SK-N-SH (cell line): ENCODE data around the gene PDE10A.

Source experiments
- CTCF ChIP-seq: fragments of 200-600 bp; sonication (generic); IDR thresholded peaks from 2 replicates; pipeline ENCODE4 v1.6.1; 2017; ENCODE audit warnings: antibody characterized with exemption, mild to moderate bottlenecking, moderate library complexity
- EP300 ChIP-seq, 2 experiments: IDR thresholded peaks; 2 replicates each; pipeline versions ENCODE4 v1.4.0 to v1.6.1; 2012; ENCODE audit warnings: borderline replicate concordance in 1 of 2, low read depth in 1 of 2, low read length in 1 of 2
- EZH2phosphoT487 ChIP-seq: fragments of 200-600 bp; sonication (generic); IDR thresholded peaks from 2 replicates; pipeline ENCODE4 v1.6.1; 2017; ENCODE audit warnings: low read depth, mixed run types, mild to moderate bottlenecking, antibody characterized with exemption, moderate library complexity, borderline replicate concordance
- JUND ChIP-seq: IDR thresholded peaks from 2 replicates; pipeline ENCODE4 v1.4.0; 2012
- NFIC ChIP-seq: IDR thresholded peaks from 2 replicates; pipeline ENCODE4 v1.4.0; 2012; ENCODE audit warnings: borderline replicate concordance
- REST ChIP-seq: IDR thresholded peaks from 2 replicates; pipeline ENCODE4 v1.6.1; 2012; ENCODE audit warnings: mild to moderate bottlenecking, low read depth, low read length, moderate library complexity
- RFX5 ChIP-seq: IDR thresholded peaks from 2 replicates; pipeline ENCODE4 v1.6.1; 2012; ENCODE audit warnings: mild to moderate bottlenecking, improper control_type of control experiment, low read length
- USF2 ChIP-seq: fragments of 150-350 bp; IDR thresholded peaks from 2 replicates; pipeline ENCODE4 v1.6.1; 2017; ENCODE audit warnings: antibody characterized with exemption, low read length, low read depth, borderline replicate concordance

- no peak for TF ChIP-seq EZH2phosphoT487
- no peak for TF ChIP-seq JUND
- TF ChIP-seq REST: no peak
- TF ChIP-seq USF2: no peak
- TF ChIP-seq RFX5: no peak
- TF ChIP-seq CTCF: no peak
- no peak for TF ChIP-seq EP300 (IDR thresholded peaks at IDR 0.05; ENCODE audit: borderline replicate concordance in 1 of 2, low read depth in 1 of 2, low read length in 1 of 2)
- TF ChIP-seq NFIC: no peak
These were observed 297.7 kb downstream of the PDE10A start for GRCh38 chr6:165365371-165365770.
